Type B pancreatic cell (in vitro differentiated cells): ENCODE measurements around the gene SPOPL. TPM values are rescaled to one million over a fixed set of nuclear protein-coding genes. Genes with fewer than 3 reads are reported as not detected.

Source experiments
- DNase-seq: peaks from one replicate; pipeline ENCODE4 v3.0.0; 2021; ENCODE audit warnings: mixed read lengths; ENCODE audit not compliant: unreplicated experiment; ENCODE audit errors: extremely low spot score
- H3K27ac Mint-ChIP-seq: 2 replicates; pipeline ENCODE4 v1.8.0; 2021; ENCODE audit warnings: mild to moderate bottlenecking, mixed read lengths
- H3K27me3 Mint-ChIP-seq: 2 replicates; pipeline ENCODE4 v1.8.0; 2021; ENCODE audit warnings: mixed read lengths
- H3K36me3 Mint-ChIP-seq: 2 replicates; pipeline ENCODE4 v1.8.0; 2021; ENCODE audit warnings: mixed read lengths
- H3K4me1 Mint-ChIP-seq: one replicate; pipeline ENCODE4 v1.8.0; 2021; ENCODE audit warnings: mixed read lengths; ENCODE audit not compliant: unreplicated experiment
- H3K4me3 Mint-ChIP-seq: 2 replicates; pipeline ENCODE4 v1.8.0; 2021; ENCODE audit warnings: mild to moderate bottlenecking, mixed read lengths
- H3K9me3 Mint-ChIP-seq: 2 replicates; pipeline ENCODE4 v1.8.0; 2021; ENCODE audit warnings: mixed read lengths
- CTCF ChIP-seq: fragments of 200-600 bp; sonication (generic); conservative IDR thresholded peaks from 2 replicates; pipeline ENCODE4 v1.5.0; 2021; ENCODE audit warnings: antibody characterized with exemption, mild to moderate bottlenecking
- total RNA-seq: library from RNA; stranded (reverse); gene quantifications from 2 replicates; pipeline ENCODE4 v1.2.1, GENCODE V29; 2021; ENCODE audit warnings: low replicate concordance

Gene SPOPL
- total RNA-seq, 1 donor from 2014 or later = 24.7 TPM

- no peak for DNase-seq
- Mint-ChIP-seq H3K9me3 (peaks cover 3% of the 10 kb centered on the region), H3K36me3 (peaks cover 9% of the 10 kb centered on the region), H3K27me3 (no peaks in the 10 kb centered on the region), H3K4me3 (peak overlapping the region; percentile 60), H3K4me1 (peaks cover 21% of the 10 kb centered on the region), H3K27ac (peak overlapping the region; percentile 25)
- no peak for TF ChIP-seq CTCF
Measured at GRCh38 chr2:138507267-138507666, 5.7 kb downstream of the SPOPL start.

GRCh38 chr2:138510319-138510718 is 8.7 kb downstream of the SPOPL start:
- peaks cover 21% of the 10 kb centered on the region for H3K4me1 Mint-ChIP-seq
- H3K27ac Mint-ChIP-seq = no peak overlapping the region
- no peak for TF ChIP-seq CTCF
- H3K4me3 Mint-ChIP-seq = no peak overlapping the region
- H3K36me3 Mint-ChIP-seq = peaks cover 20% of the 10 kb centered on the region
- peaks cover 9% of the 10 kb centered on the region for H3K9me3 Mint-ChIP-seq
- DNase-seq = no peak
- H3K27me3 Mint-ChIP-seq = no peaks in the 10 kb centered on the region

GRCh38 chr2:138512672-138513071 is 11.1 kb downstream of the SPOPL start:
- Mint-ChIP-seq H3K36me3 (peaks cover 31% of the 10 kb centered on the region), H3K27ac (no peak overlapping the region)

GRCh38 chr2:138514173-138514572 is 12.6 kb downstream of the SPOPL start:
- no peak for TF ChIP-seq CTCF
- H3K36me3 Mint-ChIP-seq = peaks cover 31% of the 10 kb centered on the region
- H3K27ac Mint-ChIP-seq = no peak overlapping the region
- H3K27me3 Mint-ChIP-seq = no peaks in the 10 kb centered on the region
- H3K4me1 Mint-ChIP-seq = peaks cover 17% of the 10 kb centered on the region
- H3K4me3 Mint-ChIP-seq = no peak overlapping the region
- H3K9me3 Mint-ChIP-seq = peaks cover 8% of the 10 kb centered on the region
- no peak for DNase-seq

More at GRCh38 chr2:138512672-138513071, 11.1 kb downstream of the SPOPL start:
- Mint-ChIP-seq H3K9me3 (peaks cover 8% of the 10 kb centered on the region), H3K4me1 (peaks cover 17% of the 10 kb centered on the region), H3K4me3 (no peak overlapping the region), H3K27me3 (no peaks in the 10 kb centered on the region)
- DNase-seq = no peak
- no peak for TF ChIP-seq CTCF

GRCh38 chr2:138515092-138515491 is 13.5 kb downstream of the SPOPL start:
- H3K4me1 Mint-ChIP-seq = peaks cover 20% of the 10 kb centered on the region
- peaks cover 8% of the 10 kb centered on the region for H3K9me3 Mint-ChIP-seq
- H3K4me3 Mint-ChIP-seq = no peak overlapping the region
- H3K36me3 Mint-ChIP-seq = peaks cover 30% of the 10 kb centered on the region
- H3K27ac Mint-ChIP-seq = no peak overlapping the region
- no peaks in the 10 kb centered on the region for H3K27me3 Mint-ChIP-seq
- DNase-seq = no peak
- no peak for TF ChIP-seq CTCF
